ENCODE results near the gene BANF1. TPM values are rescaled to one million over a fixed set of nuclear protein-coding genes. Genes with fewer than 3 reads are reported as not detected.
A peak's percentile ranks its signal among the peaks of the same experiment; 100 is the strongest.

Gene BANF1
- total RNA-seq, 1 donor from 2014 or later, result 163 TPM

- Mint-ChIP-seq H3K27me3 (ENCODE audit: unreplicated experiment) (peaks cover 16% of the 10 kb centered on the region), H3K27ac (ENCODE audit: unreplicated experiment) (no peak overlapping the region), H3K36me3 (ENCODE audit: low read depth, unreplicated experiment) (peaks cover 4% of the 10 kb centered on the region), H3K4me3 (ENCODE audit: unreplicated experiment) (no peak overlapping the region), H3K9me3 (ENCODE audit: unreplicated experiment) (no peaks in the 10 kb centered on the region), H3K4me1 (ENCODE audit: unreplicated experiment) (peaks cover 12% of the 10 kb centered on the region)
- no peak for DNase-seq (ENCODE audit: low spot score)
- TF ChIP-seq CTCF (IDR thresholded peaks at IDR 0.05; ENCODE audit: unreplicated experiment), result no peak
Measured at GRCh38 chr11:66012371-66012945, 10.2 kb downstream of the BANF1 start.

GRCh38 chr11:66012946-66013761, 10.9 kb downstream of the BANF1 start:
- peaks cover 8% of the 10 kb centered on the region for H3K4me1 Mint-ChIP-seq (ENCODE audit: unreplicated experiment)
- no peaks in the 10 kb centered on the region for H3K9me3 Mint-ChIP-seq (ENCODE audit: unreplicated experiment)
- no peak overlapping the region for H3K27ac Mint-ChIP-seq (ENCODE audit: unreplicated experiment)
- no peak for DNase-seq (ENCODE audit: low spot score)
- no peak for TF ChIP-seq CTCF (IDR thresholded peaks at IDR 0.05; ENCODE audit: unreplicated experiment)
- H3K36me3 Mint-ChIP-seq (ENCODE audit: low read depth, unreplicated experiment), result peaks cover 4% of the 10 kb centered on the region
- peaks cover 16% of the 10 kb centered on the region for H3K27me3 Mint-ChIP-seq (ENCODE audit: unreplicated experiment)
- H3K4me3 Mint-ChIP-seq (ENCODE audit: unreplicated experiment), result no peak overlapping the region

GRCh38 chr11:66013762-66014100, 11.4 kb downstream of the BANF1 start:
- Mint-ChIP-seq H3K9me3 (ENCODE audit: unreplicated experiment) (no peaks in the 10 kb centered on the region), H3K36me3 (ENCODE audit: low read depth, unreplicated experiment) (peaks cover 4% of the 10 kb centered on the region), H3K4me1 (ENCODE audit: unreplicated experiment) (peaks cover 2% of the 10 kb centered on the region), H3K4me3 (ENCODE audit: unreplicated experiment) (no peak overlapping the region), H3K27ac (ENCODE audit: unreplicated experiment) (no peak overlapping the region), H3K27me3 (ENCODE audit: unreplicated experiment) (peaks cover 14% of the 10 kb centered on the region)
- TF ChIP-seq CTCF (IDR thresholded peaks at IDR 0.05; ENCODE audit: unreplicated experiment), result no peak
- DNase-seq (ENCODE audit: low spot score), result no peak

GRCh38 chr11:66014804-66015453, 12.6 kb downstream of the BANF1 start:
- Mint-ChIP-seq H3K4me1 (ENCODE audit: unreplicated experiment) (no peaks in the 10 kb centered on the region), H3K4me3 (ENCODE audit: unreplicated experiment) (peak overlapping the region; percentile 30), H3K27ac (ENCODE audit: unreplicated experiment) (no peak overlapping the region), H3K36me3 (ENCODE audit: low read depth, unreplicated experiment) (peaks cover 4% of the 10 kb centered on the region), H3K9me3 (ENCODE audit: unreplicated experiment) (no peaks in the 10 kb centered on the region), H3K27me3 (ENCODE audit: unreplicated experiment) (peaks cover 14% of the 10 kb centered on the region)
- no peak for DNase-seq (ENCODE audit: low spot score)
- no peak for TF ChIP-seq CTCF (IDR thresholded peaks at IDR 0.05; ENCODE audit: unreplicated experiment)

GRCh38 chr11:66015454-66015881, 13.2 kb downstream of the BANF1 start:
- DNase-seq (ENCODE audit: low spot score), result no peak
- peaks cover 11% of the 10 kb centered on the region for H3K27me3 Mint-ChIP-seq (ENCODE audit: unreplicated experiment)
- no peak for TF ChIP-seq CTCF (IDR thresholded peaks at IDR 0.05; ENCODE audit: unreplicated experiment)
- H3K27ac Mint-ChIP-seq (ENCODE audit: unreplicated experiment), result no peak overlapping the region
- peaks cover 4% of the 10 kb centered on the region for H3K36me3 Mint-ChIP-seq (ENCODE audit: low read depth, unreplicated experiment)
- H3K4me1 Mint-ChIP-seq (ENCODE audit: unreplicated experiment), result no peaks in the 10 kb centered on the region
- no peaks in the 10 kb centered on the region for H3K9me3 Mint-ChIP-seq (ENCODE audit: unreplicated experiment)
- no peak overlapping the region for H3K4me3 Mint-ChIP-seq (ENCODE audit: unreplicated experiment)
